Adipocyte (in vitro differentiated cells): ENCODE results near the gene SRXN1.
"Not testable (repeated sequence)": the region's sequence is repeated elsewhere in the genome, so short reads cannot be mapped to it uniquely, and the experiment has no call there.

Experiments
- DNase-seq: peaks from one replicate; pipeline ENCODE4 v3.0.0-alpha.2; 2015; ENCODE audit warnings: low read depth
- H3K27me3 ChIP-seq: replicated peaks from 2 replicates; pipeline ENCODE4 v1.7.0; 2013; ENCODE audit warnings: mild to moderate bottlenecking, low read length, moderate library complexity; ENCODE audit not compliant: control insufficient read depth, insufficient read depth
- H3K36me3 ChIP-seq: 2 replicates; pipeline ENCODE4 v1.7.0; 2013; ENCODE audit warnings: low read length, mild to moderate bottlenecking, moderate library complexity; ENCODE audit not compliant: control insufficient read depth, insufficient read depth, severe bottlenecking
- H3K4me1 ChIP-seq: 2 replicates; pipeline ENCODE4 v1.7.0; 2013; ENCODE audit warnings: mild to moderate bottlenecking, low read length, moderate library complexity; ENCODE audit not compliant: control insufficient read depth, insufficient read depth
- H3K4me3 ChIP-seq: 2 replicates; pipeline ENCODE4 v1.7.0; 2013; ENCODE audit warnings: mild to moderate bottlenecking, low read length, moderate library complexity
- H3K9ac ChIP-seq: 2 replicates; pipeline ENCODE4 v1.7.0; 2013; ENCODE audit warnings: mild to moderate bottlenecking, low read length, moderate library complexity
- H3K9me3 ChIP-seq: 2 replicates; pipeline ENCODE4 v1.7.0; 2013; ENCODE audit warnings: mild to moderate bottlenecking, low read length, moderate library complexity; ENCODE audit not compliant: control insufficient read depth

Gene SRXN1

DNA sequence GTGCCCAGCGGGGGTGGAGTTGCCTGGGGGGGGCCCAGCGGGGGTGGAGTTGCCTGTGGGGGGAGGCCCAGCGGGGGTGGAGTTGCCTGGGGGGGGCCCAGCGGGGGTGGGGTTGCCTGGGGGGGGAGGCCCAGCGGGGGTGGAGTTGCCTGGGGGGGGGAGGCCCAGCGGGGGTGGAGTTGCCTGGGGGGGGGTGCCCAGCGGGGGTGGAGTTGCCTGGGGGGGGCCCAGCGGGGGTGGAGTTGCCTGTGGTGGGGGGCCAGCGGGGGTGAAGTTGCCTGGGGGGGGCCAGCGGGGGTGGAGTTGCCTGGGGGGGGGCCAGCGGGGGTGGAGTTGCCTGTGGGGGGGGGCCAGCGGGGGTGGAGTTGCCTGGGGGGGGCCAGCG lies 11.0 kb downstream of the SRXN1 start:
- not testable (repeated sequence) for H3K4me1 ChIP-seq, H3K9ac ChIP-seq, H3K9me3 ChIP-seq, H3K4me3 ChIP-seq, H3K27me3 ChIP-seq, H3K36me3 ChIP-seq, DNase-seq

DNA sequence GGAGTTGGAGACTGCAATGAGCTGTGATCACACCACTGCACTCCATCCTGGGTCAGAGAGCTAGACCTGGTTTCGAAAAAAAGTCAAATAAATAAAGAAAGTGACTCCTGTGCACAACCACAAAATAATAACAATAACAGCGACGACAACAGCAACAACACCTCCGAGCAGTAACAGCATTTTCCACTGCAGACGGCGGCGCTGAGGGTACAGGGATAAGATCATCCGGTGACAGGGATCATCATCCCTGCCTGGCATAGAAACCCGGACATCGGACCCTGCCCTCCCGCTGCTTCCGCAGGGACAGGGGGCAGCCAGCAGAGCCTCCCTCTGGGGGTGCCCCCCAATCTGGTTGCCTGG lies 11.5 kb downstream of the SRXN1 start:
- Histone ChIP-seq H3K9me3 (no peaks in the 10 kb centered on the region), H3K4me1 (peaks cover 4% of the 10 kb centered on the region), H3K27me3 (peaks cover 5% of the 10 kb centered on the region), H3K4me3 (no peak overlapping the region), H3K36me3 (no peaks in the 10 kb centered on the region), H3K9ac (no peak overlapping the region)
- no peak for DNase-seq

DNA sequence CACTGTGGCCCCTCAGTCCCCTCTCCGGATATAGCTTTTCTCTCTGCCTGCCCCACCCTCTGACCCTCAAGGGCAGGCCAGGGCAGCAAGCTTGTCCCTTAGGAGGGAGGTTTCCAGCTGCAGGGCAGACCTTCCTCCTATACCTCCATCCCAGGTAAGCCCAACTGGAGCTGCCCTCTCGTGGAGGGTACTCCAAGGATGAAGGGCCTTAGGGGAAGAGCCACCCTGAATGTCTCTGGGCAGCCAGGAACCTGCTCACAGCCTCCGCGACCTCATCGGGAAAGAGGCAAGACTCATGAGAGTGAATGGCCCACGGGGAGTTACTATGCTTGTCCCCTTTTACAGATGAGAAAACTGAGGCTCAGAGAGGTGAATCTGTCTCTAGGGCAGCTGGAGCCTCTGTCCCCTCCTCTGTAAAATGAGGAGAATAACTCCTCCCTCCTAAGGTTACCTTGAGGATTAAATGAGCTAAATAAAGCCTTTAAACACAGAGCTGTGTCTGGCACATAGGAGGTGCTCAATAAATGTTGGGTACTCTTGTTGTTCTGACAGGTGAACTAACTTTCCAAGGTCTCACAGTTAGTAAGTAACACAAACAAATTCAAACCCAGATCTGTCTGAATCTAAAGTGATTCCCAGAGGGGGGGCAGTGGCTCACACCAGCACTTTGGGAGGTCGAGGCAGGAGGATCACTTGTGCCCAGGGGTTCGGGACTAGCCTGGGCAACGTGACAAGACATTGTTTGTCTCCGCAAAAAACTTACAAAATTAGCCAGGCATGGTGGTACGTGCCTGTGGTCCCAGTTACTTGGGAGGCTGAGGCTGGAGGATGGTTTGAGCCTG lies 12.1 kb downstream of the SRXN1 start:
- no peak overlapping the region for H3K4me3 ChIP-seq

DNA sequence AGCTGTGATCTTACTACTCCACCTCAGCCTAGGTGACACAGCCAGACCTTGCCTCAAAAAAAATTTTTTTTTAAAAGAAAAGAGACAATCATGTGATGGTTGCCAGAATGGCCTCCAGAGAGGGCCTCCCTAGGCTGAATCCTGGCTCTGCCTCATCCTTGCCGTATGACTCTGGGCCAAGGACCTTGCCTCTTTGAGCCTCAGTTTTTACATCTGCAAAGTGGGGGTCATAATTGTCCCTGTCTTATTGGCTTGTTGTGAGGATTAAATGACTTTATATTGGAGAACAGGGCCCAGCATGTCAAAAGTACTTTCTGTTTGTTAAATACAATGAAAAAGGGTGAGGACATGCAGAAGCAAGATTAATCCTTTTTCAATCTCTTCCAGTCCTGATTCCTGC lies 14.4 kb downstream of the SRXN1 start:
- DNase-seq: no peak
- Histone ChIP-seq H3K4me1 (no peaks in the 10 kb centered on the region), H3K9ac (no peak overlapping the region), H3K27me3 (peaks cover 26% of the 10 kb centered on the region), H3K36me3 (no peaks in the 10 kb centered on the region), H3K9me3 (no peaks in the 10 kb centered on the region), H3K4me3 (no peak overlapping the region)

More for the DNA sequence above, 12.1 kb downstream of the SRXN1 start:
- H3K4me1 ChIP-seq: peaks cover 4% of the 10 kb centered on the region
- H3K36me3 ChIP-seq: no peaks in the 10 kb centered on the region
- H3K9me3 ChIP-seq: no peaks in the 10 kb centered on the region
- peaks cover 6% of the 10 kb centered on the region for H3K27me3 ChIP-seq
- H3K9ac ChIP-seq: no peak overlapping the region
- no peak for DNase-seq

DNA sequence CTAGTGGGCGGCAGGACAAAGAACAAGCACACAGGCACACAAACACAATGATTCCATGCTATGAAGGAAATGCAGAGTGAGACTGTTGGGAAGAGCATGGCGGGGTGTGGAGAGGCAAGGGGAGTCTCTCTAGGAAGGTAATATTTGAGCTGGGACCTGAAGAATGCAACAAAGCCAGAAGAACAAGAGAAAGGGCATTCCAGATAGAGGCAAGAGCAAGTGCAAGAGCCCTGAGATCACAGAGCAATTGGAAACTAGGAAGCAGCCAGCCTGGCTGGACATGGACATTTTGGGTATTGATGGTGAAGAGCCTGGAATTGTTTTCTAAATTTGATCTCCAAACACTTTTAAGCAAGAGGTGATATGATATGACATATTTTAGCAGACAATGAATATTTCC lies 15.4 kb downstream of the SRXN1 start:
- Histone ChIP-seq H3K9ac (no peak overlapping the region), H3K4me3 (no peak overlapping the region), H3K36me3 (no peaks in the 10 kb centered on the region), H3K9me3 (no peaks in the 10 kb centered on the region), H3K27me3 (peaks cover 32% of the 10 kb centered on the region), H3K4me1 (no peaks in the 10 kb centered on the region)
- no peak for DNase-seq

DNA sequence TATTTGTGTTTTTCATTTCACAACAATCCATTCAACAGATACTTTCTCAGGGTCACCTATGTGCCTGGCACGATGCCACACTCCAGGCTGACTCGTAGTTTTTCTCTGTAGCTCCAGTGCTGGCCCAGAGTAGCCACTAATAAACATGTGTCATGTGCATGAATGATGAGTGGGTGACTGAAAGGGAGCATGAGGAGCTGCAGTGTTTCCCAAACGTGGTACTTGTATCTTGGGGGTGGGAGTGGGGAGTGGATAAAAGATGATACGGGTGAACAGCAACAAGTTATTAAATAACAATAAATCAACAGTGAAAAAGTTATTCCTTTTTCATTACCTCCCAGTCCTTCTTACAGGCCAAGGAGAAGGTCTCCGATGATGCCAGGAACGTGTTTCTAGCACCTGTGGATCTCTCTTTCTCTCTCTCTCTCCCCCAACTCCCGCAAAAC lies 17.1 kb downstream of the SRXN1 start:
- Histone ChIP-seq H3K4me1 (no peaks in the 10 kb centered on the region), H3K4me3 (no peak overlapping the region), H3K36me3 (no peaks in the 10 kb centered on the region), H3K9ac (no peak overlapping the region), H3K27me3 (peaks cover 37% of the 10 kb centered on the region), H3K9me3 (no peaks in the 10 kb centered on the region)
- no peak for DNase-seq

DNA sequence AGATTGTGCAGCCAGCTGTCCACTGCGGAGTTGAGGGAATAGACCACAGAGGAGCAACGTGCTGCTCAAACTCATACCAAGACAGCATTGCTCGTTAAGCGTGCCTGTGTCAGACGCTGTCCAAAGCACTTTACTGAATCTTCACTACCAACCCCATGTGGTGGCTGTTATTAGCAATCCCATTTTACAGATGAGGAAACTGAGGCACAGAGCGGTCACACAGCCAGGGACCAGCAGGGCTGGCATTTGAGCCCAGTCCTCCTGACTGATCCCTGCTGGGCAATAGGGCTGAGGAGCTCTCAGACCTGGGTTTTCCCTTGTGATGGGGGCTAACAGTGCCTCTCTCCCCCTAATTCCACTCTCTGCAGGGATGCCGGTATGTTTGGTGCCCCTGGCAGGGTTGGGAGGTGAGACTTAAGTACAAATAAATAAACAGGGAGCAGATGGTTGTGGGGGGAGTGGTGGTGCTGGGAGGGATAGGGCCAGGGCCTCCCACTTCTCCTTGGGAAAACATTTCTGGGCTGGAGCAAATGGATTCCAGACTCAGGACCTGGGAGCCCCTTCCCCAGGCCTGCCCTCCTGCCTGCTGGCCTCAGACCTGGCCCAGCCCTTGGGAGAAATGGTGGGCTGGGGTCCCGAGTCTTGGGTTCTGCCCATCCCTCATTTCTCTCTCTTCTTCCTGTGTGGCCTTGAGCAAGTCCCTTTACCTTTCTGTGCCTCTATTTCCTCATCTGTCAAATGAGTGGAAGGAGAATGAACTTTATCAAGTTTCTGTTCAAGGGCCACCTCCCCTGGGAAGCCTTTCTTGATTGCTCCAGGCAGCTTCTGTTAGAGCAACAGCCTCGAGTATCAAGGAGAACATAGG lies 17.7 kb downstream of the SRXN1 start:
- no peak for DNase-seq
- H3K9ac ChIP-seq: no peak overlapping the region
- no peaks in the 10 kb centered on the region for H3K36me3 ChIP-seq
- no peaks in the 10 kb centered on the region for H3K4me1 ChIP-seq
- H3K9me3 ChIP-seq: no peaks in the 10 kb centered on the region
- H3K4me3 ChIP-seq: no peak overlapping the region
- peaks cover 40% of the 10 kb centered on the region for H3K27me3 ChIP-seq

DNA sequence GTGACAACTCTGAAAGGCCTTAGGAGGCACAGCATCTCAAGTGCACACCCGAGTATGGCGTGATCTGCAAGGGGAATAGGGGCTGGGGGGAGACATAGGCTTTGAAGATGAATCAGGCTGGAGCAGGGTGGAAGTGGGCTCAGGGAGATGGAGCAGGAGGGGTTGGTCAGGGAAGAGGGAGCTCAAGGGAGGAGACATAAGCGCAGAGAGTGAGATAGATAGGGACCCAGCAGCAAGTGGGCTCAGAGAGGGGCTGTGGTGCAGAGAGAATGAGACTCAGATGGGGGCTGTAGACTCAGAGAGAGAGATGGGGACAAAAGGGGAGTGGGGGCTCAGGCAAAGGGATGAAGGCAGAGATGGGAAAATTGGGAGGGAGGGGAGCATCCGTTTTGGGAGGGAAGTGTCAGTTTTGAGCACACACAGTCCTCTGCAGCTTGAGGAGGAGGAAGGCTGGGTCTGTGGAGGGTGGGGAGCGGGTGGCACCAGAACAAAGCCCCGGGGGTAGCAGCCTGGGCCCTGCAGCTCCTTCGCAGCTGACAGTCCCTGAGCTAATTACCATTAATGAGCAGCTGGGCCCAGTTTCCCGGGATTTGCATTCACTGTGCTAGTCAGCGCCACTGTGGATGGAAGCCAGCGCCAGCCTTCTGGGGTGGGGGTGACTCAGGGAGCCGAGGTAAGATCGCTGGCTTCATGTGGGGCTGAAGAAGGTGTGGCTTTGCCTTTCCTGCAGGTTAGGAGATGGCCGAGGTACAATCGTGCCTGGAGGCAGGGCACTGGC lies 18.7 kb downstream of the SRXN1 start:
- no peak for DNase-seq
- Histone ChIP-seq H3K9me3 (no peaks in the 10 kb centered on the region), H3K4me3 (no peak overlapping the region)

DNA sequence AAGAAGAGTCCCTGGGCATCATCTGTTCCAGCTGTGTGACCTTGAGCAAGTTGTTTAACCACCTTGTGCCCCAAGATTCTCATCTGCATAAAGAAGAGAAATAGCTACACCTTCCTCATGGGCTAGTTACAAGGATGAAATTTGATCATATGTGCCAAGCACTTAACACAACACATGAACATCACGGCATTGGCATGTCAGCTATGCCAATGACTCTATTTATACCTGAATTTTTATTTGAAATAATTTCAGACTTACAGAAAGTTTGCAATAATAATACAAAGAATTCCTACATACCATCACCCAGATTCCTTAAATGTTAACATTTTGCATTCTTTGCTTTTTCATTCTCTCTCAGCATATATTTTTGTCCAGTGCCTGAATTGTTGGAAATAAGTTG lies 21.9 kb downstream of the SRXN1 start:
- no peaks in the 10 kb centered on the region for H3K36me3 ChIP-seq
- H3K27me3 ChIP-seq: peaks cover 64% of the 10 kb centered on the region
- no peaks in the 10 kb centered on the region for H3K4me1 ChIP-seq
- H3K9me3 ChIP-seq: no peaks in the 10 kb centered on the region
- H3K4me3 ChIP-seq: no peak overlapping the region
- no peak overlapping the region for H3K9ac ChIP-seq
- DNase-seq: peak; percentile 38

More for the DNA sequence above, 18.7 kb downstream of the SRXN1 start:
- no peaks in the 10 kb centered on the region for H3K4me1 ChIP-seq
- H3K27me3 ChIP-seq: peaks cover 48% of the 10 kb centered on the region
- H3K36me3 ChIP-seq: no peaks in the 10 kb centered on the region
- no peak overlapping the region for H3K9ac ChIP-seq

DNA sequence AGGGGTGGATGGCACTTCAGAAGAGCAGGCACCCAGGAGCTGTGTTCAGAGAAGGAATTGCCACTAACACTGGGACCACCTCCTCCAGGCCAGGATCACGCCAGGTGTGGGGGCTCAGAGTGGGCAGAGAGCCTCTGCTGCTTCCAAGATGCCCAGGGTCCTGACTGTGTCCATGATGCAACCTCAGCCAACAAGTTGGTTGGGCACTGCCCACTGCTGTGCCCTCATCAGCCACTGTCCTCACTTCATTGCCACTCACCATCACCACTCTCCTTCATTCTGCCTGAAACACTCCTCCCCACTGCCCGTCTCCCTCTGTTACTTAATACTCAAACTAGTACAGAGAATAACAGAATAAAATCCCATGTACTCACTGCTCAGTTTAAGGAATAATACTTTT lies 26.4 kb downstream of the SRXN1 start:
- Histone ChIP-seq H3K27me3 (peaks cover 66% of the 10 kb centered on the region), H3K36me3 (no peaks in the 10 kb centered on the region), H3K4me3 (no peak overlapping the region), H3K9ac (no peak overlapping the region), H3K9me3 (peaks cover 9% of the 10 kb centered on the region), H3K4me1 (no peaks in the 10 kb centered on the region)
- no peak for DNase-seq
